Osteocyte (in vitro differentiated cells): ENCODE results near the gene MAK. TPM values are rescaled to one million over a fixed set of nuclear protein-coding genes. Genes with fewer than 3 reads are reported as not detected.

ENCODE experiments used
- DNase-seq: peaks from one replicate; pipeline ENCODE4 v3.0.0; 2021; ENCODE audit warnings: mixed read lengths; ENCODE audit not compliant: unreplicated experiment; ENCODE audit errors: extremely low spot score
- H3K27ac Mint-ChIP-seq: one replicate; pipeline ENCODE4 v1.8.0; 2021; ENCODE audit warnings: mild to moderate bottlenecking, mixed read lengths; ENCODE audit not compliant: unreplicated experiment
- H3K27me3 Mint-ChIP-seq: one replicate; pipeline ENCODE4 v1.8.0; 2021; ENCODE audit warnings: mixed read lengths; ENCODE audit not compliant: unreplicated experiment
- H3K36me3 Mint-ChIP-seq: one replicate; pipeline ENCODE4 v1.8.0; 2021; ENCODE audit warnings: mixed read lengths; ENCODE audit not compliant: unreplicated experiment
- H3K4me1 Mint-ChIP-seq: one replicate; pipeline ENCODE4 v1.8.0; 2021; ENCODE audit warnings: mixed read lengths; ENCODE audit not compliant: unreplicated experiment
- H3K4me3 Mint-ChIP-seq: one replicate; pipeline ENCODE4 v1.8.0; 2021; ENCODE audit warnings: mild to moderate bottlenecking, moderate library complexity, mixed read lengths; ENCODE audit not compliant: unreplicated experiment
- H3K9me3 Mint-ChIP-seq: one replicate; pipeline ENCODE4 v1.8.0; 2021; ENCODE audit warnings: mixed read lengths; ENCODE audit not compliant: unreplicated experiment
- CTCF ChIP-seq: fragments of 200-600 bp; sonication (generic); IDR thresholded peaks from 2 replicates; pipeline ENCODE4 v1.5.0; 2021; ENCODE audit warnings: antibody characterized with exemption, mild to moderate bottlenecking, moderate library complexity
- total RNA-seq: library from RNA; stranded (reverse); gene quantifications from 2 replicates; pipeline ENCODE4 v1.2.1, GENCODE V29; 2021

MAK gene
- total RNA-seq, 1 donor from 2014 or later: not detected

DNA sequence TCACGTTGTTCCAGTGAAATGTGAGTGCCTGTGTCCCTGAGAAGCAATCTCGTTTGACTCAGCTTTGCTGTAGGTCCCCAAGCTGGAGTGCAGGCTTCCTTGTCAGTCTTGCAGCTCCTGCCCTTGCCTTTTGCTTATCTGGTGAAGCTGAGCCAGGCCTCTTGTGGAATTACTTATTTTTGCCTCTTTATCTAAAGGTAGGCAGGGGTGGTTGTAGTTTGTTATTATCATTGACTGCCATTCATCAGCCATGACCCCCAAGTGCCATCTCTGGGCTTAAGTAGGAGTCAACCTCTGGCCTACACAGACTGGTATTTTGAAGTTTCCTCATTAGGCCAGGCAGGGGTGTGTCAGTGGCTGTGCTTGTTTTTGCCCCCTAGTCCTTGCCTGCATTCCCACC is 88.6 kb downstream of the MAK start:
- no peaks in the 10 kb centered on the region for H3K9me3 Mint-ChIP-seq
- no peak overlapping the region for H3K27ac Mint-ChIP-seq
- no peak for TF ChIP-seq CTCF
- H3K4me3 Mint-ChIP-seq: no peak overlapping the region
- peaks cover 21% of the 10 kb centered on the region for H3K4me1 Mint-ChIP-seq
- DNase-seq: peak; percentile 27
- no peaks in the 10 kb centered on the region for H3K27me3 Mint-ChIP-seq
- peaks cover 27% of the 10 kb centered on the region for H3K36me3 Mint-ChIP-seq

DNA sequence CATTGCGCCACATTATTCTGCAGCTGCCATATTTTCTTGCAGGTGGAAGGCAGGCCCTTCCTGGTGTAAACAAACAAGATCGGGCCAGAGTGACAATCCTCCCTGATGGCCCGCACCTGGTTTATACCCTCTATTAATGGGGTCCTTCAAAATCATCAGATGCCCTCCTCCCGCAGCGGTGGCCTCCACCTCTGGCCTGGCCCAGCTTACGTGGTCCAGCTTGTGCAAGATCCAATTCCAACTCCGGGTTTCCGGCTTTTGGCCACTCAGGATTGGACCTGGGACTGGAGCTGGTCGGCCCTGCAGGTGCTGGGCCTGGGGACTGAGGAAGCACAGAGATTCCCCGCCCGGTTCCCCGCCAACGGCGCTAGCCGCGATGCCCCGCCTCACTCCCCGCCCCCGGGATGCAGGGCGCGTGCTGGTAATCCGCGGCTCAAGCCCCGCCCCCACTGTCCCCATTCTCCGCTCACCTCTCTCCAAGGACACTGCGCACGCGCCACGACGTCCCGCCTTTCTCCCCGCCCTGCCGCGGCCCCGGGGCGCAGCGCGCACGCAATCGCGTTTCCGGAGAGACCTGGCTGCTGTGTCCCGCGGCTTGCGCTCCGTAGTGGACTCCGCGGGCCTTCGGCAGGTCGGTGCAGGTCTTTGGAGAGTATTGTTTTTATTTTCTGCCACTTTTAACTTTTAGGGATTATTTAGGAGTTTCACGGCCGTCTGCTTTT is 90.9 kb downstream of the MAK start, which contains the start of gene TMEM14B:
Gene TMEM14B (plus strand): TSS at position 555 of the 722 bp plus-strand sequence. CDS start 1,441 bp downstream, outside the sequence.
- H3K27ac Mint-ChIP-seq: peak within 1 kb of the TSS; percentile 93
- H3K27me3 Mint-ChIP-seq: no peaks in the 10 kb centered on the region
- H3K4me1 Mint-ChIP-seq: peaks cover 21% of the 10 kb centered on the region
- TF ChIP-seq CTCF: no peak
- H3K4me3 Mint-ChIP-seq: peak within 1 kb of the TSS; percentile 89
- H3K36me3 Mint-ChIP-seq: peaks cover 18% of the 10 kb centered on the region
- H3K9me3 Mint-ChIP-seq: no peaks in the 10 kb centered on the region
- peak; percentile 100 for DNase-seq

DNA sequence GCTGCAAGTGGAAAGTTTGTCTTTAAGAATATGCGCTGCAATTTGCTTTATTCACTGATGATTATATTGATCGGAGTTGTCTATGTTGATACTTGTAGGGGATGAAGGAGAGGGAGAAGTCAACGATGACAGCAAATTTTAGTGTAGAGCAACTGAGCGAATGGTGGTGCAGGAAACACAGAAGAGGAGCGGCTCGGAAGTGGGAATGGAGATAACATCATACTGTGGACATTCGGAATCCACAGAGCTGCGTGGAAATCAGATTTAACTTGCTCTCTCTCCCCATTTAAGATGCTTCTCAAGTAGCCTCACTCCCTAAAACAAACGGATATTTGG is 91.5 kb downstream of the MAK start:
- peaks cover 14% of the 10 kb centered on the region for H3K36me3 Mint-ChIP-seq
- no peak for TF ChIP-seq CTCF
- no peak for DNase-seq
- peaks cover 21% of the 10 kb centered on the region for H3K4me1 Mint-ChIP-seq
- H3K4me3 Mint-ChIP-seq: peak overlapping the region; percentile 89
- H3K27ac Mint-ChIP-seq: peak overlapping the region; percentile 93
- H3K27me3 Mint-ChIP-seq: no peaks in the 10 kb centered on the region
- no peaks in the 10 kb centered on the region for H3K9me3 Mint-ChIP-seq

DNA sequence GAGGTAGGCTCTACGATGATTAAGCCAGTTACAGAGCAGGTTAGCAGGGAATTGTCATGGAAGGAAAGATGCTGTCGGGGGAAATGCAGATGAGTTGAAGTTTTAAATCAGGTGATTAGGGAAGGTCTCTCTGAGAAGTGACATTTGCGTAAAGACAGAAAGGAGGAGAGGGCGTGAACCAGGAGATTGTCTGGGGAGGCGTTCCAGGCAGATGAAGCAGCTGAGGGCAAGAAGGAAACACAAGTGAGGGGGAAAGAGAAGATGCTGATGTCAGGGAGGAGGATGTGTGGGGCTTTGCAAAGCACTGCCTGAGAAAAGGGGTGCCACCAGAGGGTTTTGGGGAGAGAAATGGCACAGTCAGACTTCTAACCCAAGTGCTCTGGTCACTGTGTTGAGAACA is 93.2 kb downstream of the MAK start:
- Mint-ChIP-seq H3K27ac (no peak overlapping the region), H3K4me1 (peaks cover 21% of the 10 kb centered on the region), H3K36me3 (peaks cover 4% of the 10 kb centered on the region), H3K4me3 (no peak overlapping the region), H3K9me3 (no peaks in the 10 kb centered on the region), H3K27me3 (no peaks in the 10 kb centered on the region)
- no peak for DNase-seq
- TF ChIP-seq CTCF: no peak

DNA sequence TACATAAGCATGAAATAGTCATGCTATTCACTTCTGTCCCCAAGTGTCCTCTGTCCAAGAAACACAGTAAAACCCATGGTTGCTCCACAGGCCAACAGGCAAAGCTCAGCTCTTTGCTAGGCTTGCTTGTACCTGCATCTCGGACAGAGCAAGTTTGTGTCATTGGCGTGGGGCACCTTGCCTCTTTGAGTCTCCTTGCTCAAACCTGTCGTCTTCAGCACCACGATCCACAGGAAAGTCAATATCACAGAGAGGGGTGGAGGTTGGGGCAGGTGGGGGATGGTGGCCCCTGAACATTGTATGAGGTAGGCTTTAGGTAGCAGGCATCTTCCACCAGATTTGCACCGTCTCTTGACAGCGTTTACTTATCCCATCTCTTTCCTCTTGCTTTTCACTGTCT is 94.8 kb downstream of the MAK start:
- Mint-ChIP-seq H3K4me1 (peaks cover 10% of the 10 kb centered on the region), H3K4me3 (no peak overlapping the region), H3K9me3 (no peaks in the 10 kb centered on the region), H3K27ac (no peak overlapping the region), H3K36me3 (peaks cover 3% of the 10 kb centered on the region), H3K27me3 (no peaks in the 10 kb centered on the region)
- DNase-seq: no peak
- no peak for TF ChIP-seq CTCF
